ENCODE data around the gene SRSF4. TPM values are rescaled to one million over a fixed set of nuclear protein-coding genes. Genes with fewer than 3 reads are reported as not detected.

The SRSF4 gene
- total and polyA plus RNA-seq, 10 of the 15 experiments (the other 5 are each of a cell fraction or from before 2014, with no cell fraction given) = 17.2 to 107 (median 78.6) TPM

- TF ChIP-seq SPI1 (IDR thresholded peaks at IDR 0.05; ENCODE audit: borderline replicate concordance, insufficient read depth, low read depth, low read length) (peak; percentile 60), SMC3 (IDR thresholded peaks at IDR 0.05; ENCODE audit: borderline replicate concordance, low read length) (peak; percentile 8; the same call in 1 of the 2 replicates), POLR2A (IDR thresholded peaks at IDR 0.05; ENCODE audit: low read depth, low read length) (peak; percentile 85), JUNB (IDR thresholded peaks at IDR 0.05) (no peak), SREBF2 (IDR thresholded peaks at IDR 0.05; ENCODE audit: low read length) (no peak), WRNIP1 (IDR thresholded peaks at IDR 0.05; ENCODE audit: borderline replicate concordance, low read depth, low read length) (no peak), PBX3 (IDR thresholded peaks at IDR 0.05; ENCODE audit: insufficient replicate concordance, low read depth, low read length) (peak; percentile 92), ZBTB33 (IDR thresholded peaks at IDR 0.05) (no peak), FOXM1 (IDR thresholded peaks at IDR 0.05; ENCODE audit: low read depth, low read length) (no peak), NFXL1 (IDR thresholded peaks at IDR 0.05; ENCODE audit: borderline replicate concordance) (no peak), IKZF2 (IDR thresholded peaks at IDR 0.05) (peak in 1 of 2 experiments; percentile 49; a peak in 1 of 4 replicates), SP1 (IDR thresholded peaks at IDR 0.05; ENCODE audit: low read depth, low read length) (peak; percentile 62), CEBPB (IDR thresholded peaks at IDR 0.05; ENCODE audit: borderline replicate concordance in 1 of 2, low read depth in 2 of 2, low read length in 2 of 2) (no peak)
- TF ChIP-seq, protein P1, sequence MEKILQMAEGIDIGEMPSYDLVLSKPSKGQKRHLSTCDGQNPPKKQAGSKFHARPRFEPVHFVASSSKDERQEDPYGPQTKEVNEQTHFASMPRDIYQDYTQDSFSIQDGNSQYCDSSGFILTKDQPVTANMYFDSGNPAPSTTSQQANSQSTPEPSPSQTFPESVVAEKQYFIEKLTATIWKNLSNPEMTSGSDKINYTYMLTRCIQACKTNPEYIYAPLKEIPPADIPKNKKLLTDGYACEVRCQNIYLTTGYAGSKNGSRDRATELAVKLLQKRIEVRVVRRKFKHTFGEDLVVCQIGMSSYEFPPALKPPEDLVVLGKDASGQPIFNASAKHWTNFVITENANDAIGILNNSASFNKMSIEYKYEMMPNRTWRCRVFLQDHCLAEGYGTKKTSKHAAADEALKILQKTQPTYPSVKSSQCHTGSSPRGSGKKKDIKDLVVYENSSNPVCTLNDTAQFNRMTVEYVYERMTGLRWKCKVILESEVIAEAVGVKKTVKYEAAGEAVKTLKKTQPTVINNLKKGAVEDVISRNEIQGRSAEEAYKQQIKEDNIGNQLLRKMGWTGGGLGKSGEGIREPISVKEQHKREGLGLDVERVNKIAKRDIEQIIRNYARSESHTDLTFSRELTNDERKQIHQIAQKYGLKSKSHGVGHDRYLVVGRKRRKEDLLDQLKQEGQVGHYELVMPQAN (conservative IDR thresholded peaks at IDR 0.05) = peak; percentile 53
- TF ChIP-seq, protein P2, sequence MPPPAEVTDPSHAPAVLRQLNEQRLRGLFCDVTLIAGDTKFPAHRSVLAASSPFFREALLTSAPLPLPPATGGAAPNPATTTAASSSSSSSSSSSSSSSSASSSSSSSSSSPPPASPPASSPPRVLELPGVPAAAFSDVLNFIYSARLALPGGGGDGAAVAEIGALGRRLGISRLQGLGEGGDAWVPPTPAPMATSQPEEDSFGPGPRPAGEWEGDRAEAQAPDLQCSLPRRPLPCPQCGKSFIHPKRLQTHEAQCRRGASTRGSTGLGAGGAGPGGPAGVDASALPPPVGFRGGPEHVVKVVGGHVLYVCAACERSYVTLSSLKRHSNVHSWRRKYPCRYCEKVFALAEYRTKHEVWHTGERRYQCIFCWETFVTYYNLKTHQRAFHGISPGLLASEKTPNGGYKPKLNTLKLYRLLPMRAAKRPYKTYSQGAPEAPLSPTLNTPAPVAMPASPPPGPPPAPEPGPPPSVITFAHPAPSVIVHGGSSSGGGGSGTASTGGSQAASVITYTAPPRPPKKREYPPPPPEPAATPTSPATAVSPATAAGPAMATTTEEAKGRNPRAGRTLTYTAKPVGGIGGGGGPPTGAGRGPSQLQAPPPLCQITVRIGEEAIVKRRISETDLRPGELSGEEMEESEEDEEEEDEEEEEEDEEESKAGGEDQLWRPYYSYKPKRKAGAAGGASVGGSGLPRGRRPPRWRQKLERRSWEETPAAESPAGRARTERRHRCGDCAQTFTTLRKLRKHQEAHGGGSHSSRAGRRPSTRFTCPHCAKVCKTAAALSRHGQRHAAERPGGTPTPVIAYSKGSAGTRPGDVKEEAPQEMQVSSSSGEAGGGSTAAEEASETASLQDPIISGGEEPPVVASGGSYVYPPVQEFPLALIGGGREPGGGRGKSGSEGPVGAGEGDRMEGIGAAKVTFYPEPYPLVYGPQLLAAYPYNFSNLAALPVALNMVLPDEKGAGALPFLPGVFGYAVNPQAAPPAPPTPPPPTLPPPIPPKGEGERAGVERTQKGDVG (CRISPR knock-in tag; IDR thresholded peaks at IDR 0.05) = 0 out of 2 replicates have a peak, but pooled peaks have one; percentile 38
- TF ChIP-seq, protein P3, sequence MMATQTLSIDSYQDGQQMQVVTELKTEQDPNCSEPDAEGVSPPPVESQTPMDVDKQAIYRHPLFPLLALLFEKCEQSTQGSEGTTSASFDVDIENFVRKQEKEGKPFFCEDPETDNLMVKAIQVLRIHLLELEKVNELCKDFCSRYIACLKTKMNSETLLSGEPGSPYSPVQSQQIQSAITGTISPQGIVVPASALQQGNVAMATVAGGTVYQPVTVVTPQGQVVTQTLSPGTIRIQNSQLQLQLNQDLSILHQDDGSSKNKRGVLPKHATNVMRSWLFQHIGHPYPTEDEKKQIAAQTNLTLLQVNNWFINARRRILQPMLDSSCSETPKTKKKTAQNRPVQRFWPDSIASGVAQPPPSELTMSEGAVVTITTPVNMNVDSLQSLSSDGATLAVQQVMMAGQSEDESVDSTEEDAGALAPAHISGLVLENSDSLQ (IDR thresholded peaks at IDR 0.05) = peak; percentile 98
Measured at GRCh38 chr1:29181413-29182225, at the start of gene SRSF4 (continued).

Data from GM12878 (cell line).